ENCODE data around the gene ZNF792. TPM values are rescaled to one million over a fixed set of nuclear protein-coding genes. Genes with fewer than 3 reads are reported as not detected.
"Not testable (repeated sequence)": the region's sequence is repeated elsewhere in the genome, so short reads cannot be mapped to it uniquely, and the experiment has no call there.

ZNF792 gene
- total RNA-seq, 4 donors from 2014 or later, result 2.8 to 6.7 (median 4.7) TPM

DNA sequence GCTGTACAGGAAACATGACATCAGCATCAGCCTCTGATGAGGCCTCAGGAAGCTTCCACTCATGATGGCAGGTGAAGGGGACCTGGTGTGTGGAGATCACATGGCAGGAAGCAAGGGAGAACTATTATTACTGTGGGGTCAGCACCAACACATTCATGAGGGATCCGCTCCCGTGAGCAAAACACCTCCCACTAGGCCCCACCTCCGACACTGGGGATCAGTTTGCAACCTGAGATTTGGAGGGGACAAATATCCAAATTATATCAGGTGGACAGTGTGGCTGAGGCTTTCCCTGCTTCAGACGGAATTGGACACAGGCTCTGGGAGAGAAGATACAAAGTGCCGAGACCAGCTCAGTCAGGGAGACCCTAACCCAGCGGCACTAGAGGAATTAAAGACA lies 5.7 kb upstream of the ZNF792 start:
- no peak overlapping the region for H3K4me3 ChIP-seq (ENCODE audit: low read depth, poor library complexity, severe bottlenecking)
- no peak for TF ChIP-seq POLR2A (IDR thresholded peaks at IDR 0.05)
- TF ChIP-seq, protein P1, sequence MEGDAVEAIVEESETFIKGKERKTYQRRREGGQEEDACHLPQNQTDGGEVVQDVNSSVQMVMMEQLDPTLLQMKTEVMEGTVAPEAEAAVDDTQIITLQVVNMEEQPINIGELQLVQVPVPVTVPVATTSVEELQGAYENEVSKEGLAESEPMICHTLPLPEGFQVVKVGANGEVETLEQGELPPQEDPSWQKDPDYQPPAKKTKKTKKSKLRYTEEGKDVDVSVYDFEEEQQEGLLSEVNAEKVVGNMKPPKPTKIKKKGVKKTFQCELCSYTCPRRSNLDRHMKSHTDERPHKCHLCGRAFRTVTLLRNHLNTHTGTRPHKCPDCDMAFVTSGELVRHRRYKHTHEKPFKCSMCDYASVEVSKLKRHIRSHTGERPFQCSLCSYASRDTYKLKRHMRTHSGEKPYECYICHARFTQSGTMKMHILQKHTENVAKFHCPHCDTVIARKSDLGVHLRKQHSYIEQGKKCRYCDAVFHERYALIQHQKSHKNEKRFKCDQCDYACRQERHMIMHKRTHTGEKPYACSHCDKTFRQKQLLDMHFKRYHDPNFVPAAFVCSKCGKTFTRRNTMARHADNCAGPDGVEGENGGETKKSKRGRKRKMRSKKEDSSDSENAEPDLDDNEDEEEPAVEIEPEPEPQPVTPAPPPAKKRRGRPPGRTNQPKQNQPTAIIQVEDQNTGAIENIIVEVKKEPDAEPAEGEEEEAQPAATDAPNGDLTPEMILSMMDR (IDR thresholded peaks at IDR 0.05), result no peak
- intact Hi-C loops (cut with DNase I; ENCODE audit: low total_unique reads), result no loop called here
- DNase-seq (ENCODE audit: low spot score in 2 of 2), result peak in 1 of 2 donors; percentile 61
- WGBS, 2 donors, result 92% methylated on average over 6 of the region's 6 CpGs

DNA sequence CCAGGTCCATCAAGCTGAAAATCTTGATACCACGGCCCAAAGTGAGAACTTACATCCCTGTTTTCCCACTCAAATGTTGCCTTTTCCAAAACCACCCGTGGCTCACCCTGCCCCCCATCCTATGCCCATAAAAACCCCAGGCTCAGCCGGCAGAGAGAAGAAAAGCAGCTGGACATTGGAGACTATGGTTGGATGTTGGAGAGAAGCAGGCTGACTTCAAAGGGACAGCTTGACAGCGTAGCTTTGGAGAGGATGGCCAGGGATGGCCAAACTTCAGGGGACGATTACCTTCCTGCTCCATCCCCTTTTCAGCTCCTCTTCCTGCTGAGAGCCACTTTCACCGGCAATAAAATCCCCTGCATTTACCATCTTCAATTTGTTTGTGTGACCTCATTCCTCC lies 3.5 kb upstream of the ZNF792 start:
- TF ChIP-seq, protein P1 (IDR thresholded peaks at IDR 0.05), result no peak
- no peak for TF ChIP-seq POLR2A (IDR thresholded peaks at IDR 0.05)
- intact Hi-C loops (cut with DNase I; ENCODE audit: low total_unique reads), result no loop called here
- H3K4me3 ChIP-seq (ENCODE audit: low read depth, poor library complexity, severe bottlenecking), result no peak overlapping the region
- DNase-seq (ENCODE audit: low spot score in 2 of 2), result no peak
- WGBS, 2 donors, result 76 to 86% methylated on average over 6 of the region's 6 CpGs

DNA sequence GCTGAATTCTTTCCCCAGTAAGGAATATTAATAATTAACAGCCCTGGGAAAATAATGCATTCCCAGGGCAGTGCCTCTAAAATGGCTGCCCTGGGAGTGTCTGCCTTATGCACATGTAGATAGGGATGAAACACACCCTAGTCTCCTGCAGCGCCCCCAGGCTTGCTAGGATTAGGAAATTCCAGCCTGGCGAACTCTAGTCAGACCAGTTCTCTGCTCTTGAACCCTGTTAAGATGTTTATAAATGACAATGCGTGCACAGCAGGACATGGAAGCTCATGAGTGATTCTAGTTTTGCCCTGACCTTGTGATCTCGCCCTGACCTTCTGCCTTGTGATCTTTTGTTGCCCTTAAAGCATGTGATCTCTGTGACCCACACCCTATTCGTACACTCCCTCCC lies 1.5 kb upstream of the ZNF792 start:
- intact Hi-C loops (cut with DNase I; ENCODE audit: low total_unique reads); H3K4me3 ChIP-seq (ENCODE audit: low read depth, poor library complexity, severe bottlenecking): not testable (repeated sequence)
- DNase-seq (ENCODE audit: low spot score in 2 of 2), result peak in 1 of 2 donors; percentile 26
- 62 to 76% methylated on average over 5 of the region's 5 CpGs for WGBS, 2 donors

DNA sequence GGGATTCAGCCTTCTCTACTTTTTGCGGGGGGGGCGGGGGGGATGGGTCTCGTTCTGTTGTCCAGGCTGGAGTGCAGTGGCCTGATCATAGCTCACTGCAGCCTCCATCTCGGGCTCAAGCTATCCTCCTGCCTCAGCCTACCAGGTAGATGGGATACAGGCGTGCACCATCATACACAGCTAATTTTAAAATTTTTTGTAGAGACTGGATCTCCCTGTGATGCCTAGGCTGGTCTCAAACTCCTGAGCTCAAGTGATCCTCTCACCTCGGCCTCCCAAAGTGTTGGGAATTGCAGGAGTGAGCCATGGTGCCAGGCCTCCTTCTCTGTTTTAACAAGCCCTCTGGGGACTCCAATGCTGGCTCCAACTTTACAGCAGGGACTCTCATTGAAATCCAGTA lies 569 bp upstream of the ZNF792 start:
- no peak overlapping the region for H3K4me3 ChIP-seq (ENCODE audit: low read depth, poor library complexity, severe bottlenecking)
- TF ChIP-seq, protein P1 (IDR thresholded peaks at IDR 0.05), result no peak
- TF ChIP-seq POLR2A (IDR thresholded peaks at IDR 0.05), result no peak
- intact Hi-C loops (cut with DNase I; ENCODE audit: low total_unique reads), result no loop called here
- WGBS, 2 donors, result 44 to 73% methylated on average over 5 of the region's 6 CpGs
- peak in 1 of 2 donors; percentile 53 for DNase-seq (ENCODE audit: low spot score in 2 of 2)

DNA sequence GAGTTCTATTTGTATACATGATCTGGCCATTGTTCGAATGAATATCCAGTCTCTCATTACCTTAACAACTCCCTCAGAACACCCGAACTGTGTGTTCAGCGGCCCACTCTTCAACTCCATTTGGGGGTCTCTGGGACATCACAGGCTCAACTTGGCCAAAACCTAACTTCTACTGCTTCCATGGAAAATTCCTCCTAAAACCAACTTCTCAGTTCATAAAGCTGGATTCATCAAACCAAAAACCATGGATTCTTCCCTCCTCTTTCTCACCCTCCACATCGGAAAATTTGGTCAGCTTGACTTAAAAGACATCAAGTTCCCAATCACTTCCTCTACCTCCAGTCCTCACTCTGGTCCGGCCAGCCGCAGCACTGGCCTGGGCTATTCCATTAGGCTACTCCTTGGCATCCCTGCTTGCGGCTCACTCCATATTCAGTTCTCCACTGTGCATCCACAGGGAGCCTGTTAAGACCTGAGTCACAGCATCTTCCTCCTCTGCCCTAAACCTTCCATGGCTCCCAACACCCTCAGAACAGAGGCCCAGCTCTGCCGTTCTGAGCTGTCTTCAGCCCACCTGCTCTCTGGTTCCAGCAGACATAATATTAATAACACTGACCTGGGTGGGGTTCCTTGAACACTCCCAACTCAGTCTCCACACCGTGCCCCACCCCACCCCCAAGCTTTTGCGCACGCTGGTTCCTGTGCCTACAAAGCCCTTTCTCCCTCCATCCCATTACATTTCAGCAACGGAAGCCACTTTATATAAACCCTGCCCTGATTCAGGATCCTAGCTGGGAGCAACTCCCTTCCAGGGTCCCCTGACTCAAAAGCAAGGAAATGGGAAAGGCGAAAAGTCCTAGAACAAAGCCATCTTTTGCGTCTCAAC lies 1.1 kb downstream of the ZNF792 start:
- intact Hi-C loops (cut with DNase I; ENCODE audit: low total_unique reads), result no loop called here
- peak overlapping the region; percentile 67 for H3K4me3 ChIP-seq (ENCODE audit: low read depth, poor library complexity, severe bottlenecking)
- no peak for TF ChIP-seq POLR2A (IDR thresholded peaks at IDR 0.05)
- TF ChIP-seq, protein P1 (IDR thresholded peaks at IDR 0.05), result no peak
- peak in 1 of 2 donors; percentile 81 for DNase-seq (ENCODE audit: low spot score in 2 of 2)
- WGBS, 2 donors, result 36 to 39% methylated on average over 14 of the region's 14 CpGs

DNA sequence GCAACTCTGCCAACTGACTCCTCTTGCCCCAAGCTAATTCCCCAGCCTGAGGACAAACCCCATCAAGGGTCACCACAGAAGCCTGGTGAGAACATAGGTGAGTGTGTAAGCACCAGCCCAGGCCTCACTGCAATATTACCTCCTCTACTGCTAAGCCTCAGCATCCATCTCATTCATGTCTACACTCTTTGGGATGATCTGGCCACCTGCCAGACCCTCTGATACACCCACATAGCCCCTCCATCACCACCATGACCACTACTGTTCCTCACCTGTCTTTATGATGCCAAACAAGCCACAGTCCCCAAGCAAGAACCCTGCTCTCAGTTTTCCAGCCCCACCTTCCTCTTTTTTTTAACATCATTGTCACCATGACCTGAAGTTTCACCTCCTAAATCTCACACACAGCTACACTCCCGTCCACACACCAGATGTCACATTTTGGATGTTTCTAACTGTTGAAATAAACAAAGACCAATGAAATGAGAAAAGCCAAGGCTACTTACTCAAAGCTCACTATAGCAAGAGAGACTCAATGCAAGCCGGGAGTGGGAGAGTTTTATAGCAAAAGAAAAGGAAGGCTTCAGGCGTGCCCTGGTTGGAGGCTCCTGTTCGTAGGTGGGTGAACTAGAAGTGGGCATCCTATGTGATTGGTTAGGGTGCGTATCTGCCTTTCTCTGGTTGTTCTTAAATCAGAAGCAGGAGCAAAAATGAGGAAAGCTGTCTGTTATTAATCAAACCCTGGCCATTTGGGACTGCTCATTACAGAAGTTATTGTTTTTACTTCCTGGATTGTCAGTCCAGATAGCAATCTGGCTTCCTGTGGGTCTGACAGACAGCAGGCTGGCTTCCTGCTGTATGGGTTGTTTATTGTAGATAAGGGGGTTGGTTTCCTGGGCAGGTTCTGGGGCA lies 2.0 kb downstream of the ZNF792 start:
- WGBS, 2 donors, result 72 to 75% methylated on average over 5 of the region's 5 CpGs
- TF ChIP-seq, protein P1 (IDR thresholded peaks at IDR 0.05), result no peak
- no peak for TF ChIP-seq POLR2A (IDR thresholded peaks at IDR 0.05)
- DNase-seq (ENCODE audit: low spot score in 2 of 2), result peak in 1 of 2 donors; percentile 65
- no peak overlapping the region for H3K4me3 ChIP-seq (ENCODE audit: low read depth, poor library complexity, severe bottlenecking)
- intact Hi-C loops (cut with DNase I; ENCODE audit: low total_unique reads), result no loop called here
